Vagina (tissue), 2 donors: ENCODE data around the gene SCAMP4. TPM values are rescaled to one million over a fixed set of nuclear protein-coding genes. Genes with fewer than 3 reads are reported as not detected.
A peak's percentile ranks its signal among the peaks of the same experiment; 100 is the strongest.

ENCODE experiments used
- DNase-seq, 2 donors: peaks; one replicate each; pipeline ENCODE4 v3.0.0-alpha.2; 2017; ENCODE audit errors: extremely low spot score in 2 of 2
- H3K27ac ChIP-seq: fragments of 200-600 bp; sonication (generic); one replicate; pipeline ENCODE4 v1.5.1; 2019
- H3K27me3 ChIP-seq: fragments of 200-600 bp; sonication (generic); one replicate; pipeline ENCODE4 v1.5.1; 2019
- H3K36me3 ChIP-seq, 2 donors: fragments of 200-600 bp; sonication (generic); one replicate each; pipeline ENCODE4 v1.5.1; 2017 to 2019
- H3K4me1 ChIP-seq: fragments of 200-600 bp; sonication (generic); one replicate; pipeline ENCODE4 v1.5.1; 2019
- H3K4me3 ChIP-seq, 2 donors: fragments of 200-600 bp; sonication (generic); 1 replicate in 1 of 2; 2 replicates in 1 of 2; pipeline ENCODE4 v1.5.1; 2016 to 2019
- H3K9me3 ChIP-seq: fragments of 200-600 bp; sonication (generic); one replicate; pipeline ENCODE4 v1.5.1; 2019
- CTCF ChIP-seq, 3 experiments: fragments of 450-650 bp in 2 of 3; fragments of 200-600 bp in 1 of 3; sonication (generic) in 1 of 3; IDR thresholded peaks; one replicate each; pipeline ENCODE4 v1.5.1; 2017 to 2019; ENCODE audit warnings: antibody characterized with exemption in 3 of 3, mild to moderate bottlenecking in 2 of 3, moderate library complexity in 2 of 3
- POLR2A ChIP-seq, 2 donors: fragments of 450-650 bp; IDR thresholded peaks; one replicate each; pipeline ENCODE4 v1.6.1; 2017; ENCODE audit warnings: antibody characterized with exemption in 2 of 2, mild to moderate bottlenecking in 2 of 2, moderate library complexity in 2 of 2
- POLR2AphosphoS5 ChIP-seq, 2 donors: sonication (generic); formaldehyde crosslinking; IDR thresholded peaks; one replicate each; pipeline ENCODE4 v1.9.0; 2017; ENCODE audit warnings: antibody characterized with exemption in 2 of 2, mild to moderate bottlenecking in 2 of 2, low read depth in 1 of 2; ENCODE audit not compliant: insufficient read depth in 1 of 2
- intact Hi-C: fragments of 100-400 bp; cut with DNase I; formaldehyde crosslinking; loops from one replicate; pipeline ENCODE4 v1.15.1; 2023
- total RNA-seq: library from RNA; depleted of rRNA; stranded (reverse); fragments of >200 nt; gene quantifications from one replicate; pipeline ENCODE4 v1.2.3, GENCODE V29; 2016

Gene SCAMP4, protein sequence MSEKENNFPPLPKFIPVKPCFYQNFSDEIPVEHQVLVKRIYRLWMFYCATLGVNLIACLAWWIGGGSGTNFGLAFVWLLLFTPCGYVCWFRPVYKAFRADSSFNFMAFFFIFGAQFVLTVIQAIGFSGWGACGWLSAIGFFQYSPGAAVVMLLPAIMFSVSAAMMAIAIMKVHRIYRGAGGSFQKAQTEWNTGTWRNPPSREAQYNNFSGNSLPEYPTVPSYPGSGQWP
- total RNA-seq: 51.3 TPM

DNA sequence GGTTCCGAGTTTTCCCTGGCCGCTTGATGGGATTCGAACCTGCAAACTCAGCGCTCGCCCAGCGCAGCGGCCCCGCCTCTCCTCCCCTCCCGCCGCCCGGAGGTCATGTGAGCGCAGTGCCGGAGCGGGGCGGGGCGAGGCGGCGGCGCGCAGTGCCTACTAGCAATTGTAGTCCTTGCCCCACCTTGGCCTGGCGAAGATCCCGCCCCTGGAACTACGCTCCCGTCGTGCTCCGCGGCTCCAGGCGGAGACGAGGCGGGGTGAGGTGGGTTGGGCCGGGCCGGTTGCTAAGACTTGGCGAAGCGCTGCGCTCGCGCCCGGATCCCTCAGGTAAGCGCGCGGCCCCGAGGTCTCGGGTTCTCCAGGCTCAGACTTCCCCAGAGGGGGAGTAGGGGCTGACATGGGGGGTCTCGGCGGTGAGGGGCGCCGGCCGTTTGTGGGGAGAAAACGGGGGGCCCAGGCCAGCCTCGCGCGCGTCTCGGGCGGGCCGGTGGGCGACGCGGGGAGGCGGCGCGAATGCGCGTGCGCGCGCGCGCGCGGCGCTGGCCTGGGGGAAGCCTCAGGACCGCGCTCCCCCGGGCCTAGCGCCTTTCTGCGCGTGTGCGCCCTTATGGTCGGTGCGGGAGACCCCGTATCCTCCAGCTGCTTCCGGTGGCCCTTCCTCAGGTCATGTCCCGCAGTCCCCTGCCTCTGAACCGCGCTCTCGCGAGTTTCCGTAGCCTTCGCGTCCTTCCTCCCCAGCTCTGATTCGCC is at the start of gene SCAMP4, which contains the start of gene ADAT3:
TSS of gene SCAMP4 (plus strand) at position 290 of the 753 bp plus-strand sequence. CDS start 9,621 bp downstream, outside the sequence.
TSS of gene ADAT3 (plus strand) at position 290 of the 753 bp plus-strand sequence. CDS start 6,649 bp downstream, outside the sequence.
- TF ChIP-seq POLR2AphosphoS5 (IDR thresholded peaks at IDR 0.05; ENCODE audit: insufficient read depth in 1 of 2, low read depth in 1 of 2) (peak; percentile 70 to 91), POLR2A (IDR thresholded peaks at IDR 0.05) (peak in 1 of 2 donors; percentile 73), CTCF (IDR thresholded peaks at IDR 0.05) (no peak)

DNA sequence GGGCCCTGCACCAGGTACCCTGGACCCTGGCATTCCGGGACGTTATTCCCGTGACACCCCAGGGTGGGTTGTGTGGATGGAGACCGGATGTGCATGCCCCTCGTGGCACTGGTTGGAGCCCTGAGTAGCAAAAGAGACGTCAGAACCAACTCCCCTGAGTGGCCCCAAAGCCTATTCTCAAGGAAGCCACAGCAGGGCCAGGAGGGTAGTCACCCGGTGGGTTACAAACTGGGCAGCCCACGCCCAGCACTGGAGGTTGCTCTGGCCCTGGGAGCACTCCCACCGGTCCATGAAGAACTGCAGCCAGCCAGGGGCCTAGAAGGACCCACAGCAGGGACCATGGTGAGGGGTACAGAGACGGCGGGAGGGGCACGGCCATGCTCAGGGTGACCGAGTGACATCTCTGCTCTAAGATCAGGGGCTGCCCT is 49.4 kb upstream of the SCAMP4 start:
- intact Hi-C loops: no loop called here
- no peaks in the 10 kb centered on the region for H3K27me3 ChIP-seq
- no peak for DNase-seq
- peak overlapping the region; percentile 79 for H3K27ac ChIP-seq
- no peaks in the 10 kb centered on the region for H3K9me3 ChIP-seq
- H3K36me3 ChIP-seq: no peaks in the 10 kb centered on the region
- TF ChIP-seq POLR2AphosphoS5 (IDR thresholded peaks at IDR 0.05; ENCODE audit: insufficient read depth in 1 of 2, low read depth in 1 of 2) (no peak), CTCF (IDR thresholded peaks at IDR 0.05) (no peak), POLR2A (IDR thresholded peaks at IDR 0.05) (no peak)
- H3K4me1 ChIP-seq: peaks cover 92% of the 10 kb centered on the region
- H3K4me3 ChIP-seq: peak overlapping the region; percentile 43 to 46

More for the DNA sequence above, at the start of gene SCAMP4, which contains the start of gene ADAT3:
- DNase-seq: peak; percentile 97 to 99
- H3K27me3 ChIP-seq: no peaks in the 10 kb centered on the region
- peak within 1 kb of the TSS; percentile 78 for H3K27ac ChIP-seq
- H3K9me3 ChIP-seq: no peaks in the 10 kb centered on the region
- no peaks in the 10 kb centered on the region for H3K36me3 ChIP-seq
- H3K4me1 ChIP-seq: peaks cover 64% of the 10 kb centered on the region
- H3K4me3 ChIP-seq: peak within 1 kb of the TSS; percentile 58 to 85
- intact Hi-C loops: no loop called here

DNA sequence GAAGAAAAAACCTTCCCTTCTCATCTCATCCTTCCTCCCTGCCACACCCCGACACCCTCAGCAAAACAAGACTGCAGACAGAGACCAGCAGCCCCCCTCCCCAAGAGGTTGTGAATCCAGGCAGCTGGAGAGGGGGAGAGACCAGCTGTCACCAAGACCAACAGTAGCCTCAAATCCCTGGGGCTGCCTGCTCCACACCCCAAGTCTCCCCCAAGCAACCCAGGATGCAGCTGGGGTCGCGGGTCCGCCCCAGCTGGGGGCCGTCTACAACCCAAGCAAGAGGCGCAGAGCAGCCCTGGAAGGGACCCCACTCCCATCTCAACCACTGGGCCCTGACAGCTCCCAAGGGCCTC is 48.9 kb upstream of the SCAMP4 start:
- Histone ChIP-seq H3K36me3 (no peaks in the 10 kb centered on the region), H3K4me1 (peaks cover 97% of the 10 kb centered on the region), H3K27me3 (no peaks in the 10 kb centered on the region), H3K27ac (peak overlapping the region; percentile 79), H3K4me3 (peak overlapping the region; percentile 43 to 46), H3K9me3 (no peaks in the 10 kb centered on the region)
- no peak for DNase-seq
- intact Hi-C loops: no loop called here
- TF ChIP-seq POLR2A (IDR thresholded peaks at IDR 0.05) (no peak), POLR2AphosphoS5 (IDR thresholded peaks at IDR 0.05; ENCODE audit: insufficient read depth in 1 of 2, low read depth in 1 of 2) (no peak), CTCF (IDR thresholded peaks at IDR 0.05) (no peak)

GRCh38 chr19:1856698-1857603 is 48.2 kb upstream of the SCAMP4 start:
- TF ChIP-seq POLR2AphosphoS5 (IDR thresholded peaks at IDR 0.05; ENCODE audit: insufficient read depth in 1 of 2, low read depth in 1 of 2): peak in 1 of 2 donors; percentile 51
- no peak for TF ChIP-seq POLR2A (IDR thresholded peaks at IDR 0.05)
- H3K27ac ChIP-seq: peak overlapping the region; percentile 79
- H3K9me3 ChIP-seq: no peaks in the 10 kb centered on the region
- H3K27me3 ChIP-seq: no peaks in the 10 kb centered on the region
- no peaks in the 10 kb centered on the region for H3K36me3 ChIP-seq
- intact Hi-C loops: no loop called here
- DNase-seq: no peak
- H3K4me3 ChIP-seq: peak overlapping the region; percentile 43 to 46
- peaks cover 100% of the 10 kb centered on the region for H3K4me1 ChIP-seq
